BE2C (cell line): ENCODE measurements around the gene CTAG1A. TPM values are rescaled to one million over a fixed set of nuclear protein-coding genes. Genes with fewer than 3 reads are reported as not detected.
"Not testable (repeated sequence)": the region's sequence is repeated elsewhere in the genome, so short reads cannot be mapped to it uniquely, and the experiment has no call there.

Source experiments
- DNase-seq: peaks from one replicate; pipeline ENCODE4 v3.0.0-alpha.2; 2020
- H3K27me3 ChIP-seq: fragments of 250-450 bp; sonication (Bioruptor Pico); 2 replicates; pipeline ENCODE4 v1.5.1; 2020; ENCODE audit warnings: mild to moderate bottlenecking
- H3K36me3 ChIP-seq: fragments of 250-450 bp; sonication (Bioruptor Pico); 2 replicates; pipeline ENCODE4 v1.5.1; 2020; ENCODE audit warnings: mild to moderate bottlenecking
- H3K4me1 ChIP-seq: fragments of 250-450 bp; sonication (Bioruptor Pico); 2 replicates; pipeline ENCODE4 v1.5.1; 2020
- H3K4me3 ChIP-seq: 2 replicates; pipeline ENCODE4 v1.5.1; 2011; ENCODE audit warnings: low read depth, low read length
- H3K9me3 ChIP-seq: fragments of 250-450 bp; sonication (Bioruptor Pico); 2 replicates; pipeline ENCODE4 v1.5.1; 2020
- CTCF ChIP-seq: IDR thresholded peaks from 2 replicates; pipeline ENCODE4 v1.5.1; 2012; ENCODE audit warnings: mild to moderate bottlenecking, low read depth, low read length
- polyA plus RNA-seq: library from polyadenylated mRNA; unstranded; fragments of >200 nt; gene quantifications from one replicate; pipeline ENCODE4 v1.2.1, GENCODE V29; 2012; ENCODE audit warnings: low read depth, missing spikeins; ENCODE audit not compliant: insufficient read length, insufficient read depth

CTAG1A gene
- polyA plus RNA-seq: not detected

GRCh38 chrX:154584585-154585183 lies at the start of gene CTAG1A:
CTAG1A (plus strand) TSS chrX:154585133; CDS start chrX:154585207, 74 bp downstream.
- not testable (repeated sequence) for H3K4me3 ChIP-seq, H3K9me3 ChIP-seq, DNase-seq, H3K36me3 ChIP-seq, H3K4me1 ChIP-seq, H3K27me3 ChIP-seq

GRCh38 chrX:154535892-154536291 lies 49.0 kb upstream of the CTAG1A start:
- no peak overlapping the region for H3K4me3 ChIP-seq
- H3K27me3 ChIP-seq: no peaks in the 10 kb centered on the region
- peaks cover 29% of the 10 kb centered on the region for H3K36me3 ChIP-seq
- no peak for DNase-seq
- no peak for TF ChIP-seq CTCF
- peaks cover 2% of the 10 kb centered on the region; the same call in 1 of the 2 replicates for H3K4me1 ChIP-seq
- no peaks in the 10 kb centered on the region for H3K9me3 ChIP-seq

GRCh38 chrX:154539077-154539476 lies 45.9 kb upstream of the CTAG1A start:
- peaks cover 17% of the 10 kb centered on the region for H3K4me1 ChIP-seq
- no peaks in the 10 kb centered on the region for H3K27me3 ChIP-seq
- no peak for DNase-seq
- peaks cover 11% of the 10 kb centered on the region for H3K36me3 ChIP-seq
- H3K9me3 ChIP-seq: no peaks in the 10 kb centered on the region
- no peak for TF ChIP-seq CTCF
- H3K4me3 ChIP-seq: no peak overlapping the region

- not testable (repeated sequence) for H3K27me3 ChIP-seq, H3K4me3 ChIP-seq, DNase-seq, H3K36me3 ChIP-seq, H3K9me3 ChIP-seq
- H3K4me1 ChIP-seq: peaks cover 17% of the 10 kb centered on the region
These were observed 44.6 kb upstream of the CTAG1A start for GRCh38 chrX:154540365-154540764.

GRCh38 chrX:154540897-154541535 lies 43.9 kb upstream of the CTAG1A start:
- H3K4me3 ChIP-seq: no peak overlapping the region
- no peaks in the 10 kb centered on the region for H3K27me3 ChIP-seq
- no peak for DNase-seq
- no peak for TF ChIP-seq CTCF
- H3K36me3 ChIP-seq: no peaks in the 10 kb centered on the region
- no peaks in the 10 kb centered on the region for H3K9me3 ChIP-seq
- H3K4me1 ChIP-seq: peaks cover 17% of the 10 kb centered on the region

- Histone ChIP-seq H3K4me3 (no peak overlapping the region), H3K27me3 (no peaks in the 10 kb centered on the region), H3K9me3 (no peaks in the 10 kb centered on the region), H3K36me3 (no peaks in the 10 kb centered on the region), H3K4me1 (peaks cover 17% of the 10 kb centered on the region)
- TF ChIP-seq CTCF: no peak
- no peak for DNase-seq
These were observed 43.4 kb upstream of the CTAG1A start for GRCh38 chrX:154541589-154541895.

- H3K36me3 ChIP-seq: no peaks in the 10 kb centered on the region
- no peak overlapping the region for H3K4me3 ChIP-seq
- no peak for TF ChIP-seq CTCF
- peaks cover 17% of the 10 kb centered on the region for H3K4me1 ChIP-seq
- peak; percentile 79 for DNase-seq
- no peaks in the 10 kb centered on the region for H3K9me3 ChIP-seq
- H3K27me3 ChIP-seq: no peaks in the 10 kb centered on the region
These were observed 42.8 kb upstream of the CTAG1A start for GRCh38 chrX:154541896-154542722.
